Measurements from ENCODE around the gene CPLX1. TPM values are rescaled to one million over a fixed set of nuclear protein-coding genes. Genes with fewer than 3 reads are reported as not detected.

CPLX1 gene
- total RNA-seq, 1 donor = not detected

GRCh38 chr4:794900-795725 lies 30.8 kb downstream of the CPLX1 start:
- no peak for DNase-seq (ENCODE audit: low read depth)
- no peak overlapping the region for H3K4me3 ChIP-seq (ENCODE audit: low read depth, low read length)

GRCh38 chr4:793941-794621 lies 31.8 kb downstream of the CPLX1 start:
- DNase-seq (ENCODE audit: low read depth) = no peak
- H3K4me3 ChIP-seq (ENCODE audit: low read depth, low read length) = no peak overlapping the region
- no peak for TF ChIP-seq CTCF (IDR thresholded peaks at IDR 0.05; ENCODE audit: insufficient read depth, low read depth, low read length)

More at GRCh38 chr4:794900-795725, 30.8 kb downstream of the CPLX1 start:
- no peak for TF ChIP-seq CTCF (IDR thresholded peaks at IDR 0.05; ENCODE audit: insufficient read depth, low read depth, low read length)

- no peak for TF ChIP-seq CTCF (IDR thresholded peaks at IDR 0.05; ENCODE audit: insufficient read depth, low read depth, low read length)
- no peak overlapping the region for H3K4me3 ChIP-seq (ENCODE audit: low read depth, low read length)
- DNase-seq (ENCODE audit: low read depth) = no peak
Measured at GRCh38 chr4:793093-793861, 32.7 kb downstream of the CPLX1 start.

GRCh38 chr4:792626-793092 lies 33.3 kb downstream of the CPLX1 start:
- no peak for TF ChIP-seq CTCF (IDR thresholded peaks at IDR 0.05; ENCODE audit: insufficient read depth, low read depth, low read length)
- DNase-seq (ENCODE audit: low read depth) = no peak
- no peak overlapping the region for H3K4me3 ChIP-seq (ENCODE audit: low read depth, low read length)

GRCh38 chr4:791898-792625 lies 33.9 kb downstream of the CPLX1 start:
- DNase-seq (ENCODE audit: low read depth) = no peak
- TF ChIP-seq CTCF (IDR thresholded peaks at IDR 0.05; ENCODE audit: insufficient read depth, low read depth, low read length) = no peak
- H3K4me3 ChIP-seq (ENCODE audit: low read depth, low read length) = no peak overlapping the region

- DNase-seq (ENCODE audit: low read depth) = no peak
Measured at GRCh38 chr4:791252-791897, 34.6 kb downstream of the CPLX1 start.

More at GRCh38 chr4:791252-791897, 34.6 kb downstream of the CPLX1 start:
- no peak overlapping the region for H3K4me3 ChIP-seq (ENCODE audit: low read depth, low read length)
- no peak for TF ChIP-seq CTCF (IDR thresholded peaks at IDR 0.05; ENCODE audit: insufficient read depth, low read depth, low read length)
